SJSA1 (cell line): ENCODE results near the gene MBTPS2. TPM values are rescaled to one million over a fixed set of nuclear protein-coding genes. Genes with fewer than 3 reads are reported as not detected.

Experiments used
- DNase-seq, 2 experiments: peaks; one replicate each; pipeline ENCODE4 v3.0.0-alpha.2; 2015 to 2020; ENCODE audit warnings: low spot score in 2 of 2, low read depth in 1 of 2
- H3K27ac ChIP-seq: fragments of 250-450 bp; sonication (Bioruptor Pico); 2 replicates; pipeline ENCODE4 v1.5.1; 2020; ENCODE audit warnings: mild to moderate bottlenecking, moderate library complexity
- H3K27me3 ChIP-seq: fragments of 250-450 bp; sonication (Bioruptor Pico); replicated peaks from 2 replicates; pipeline ENCODE4 v1.5.1; 2020; ENCODE audit warnings: mild to moderate bottlenecking, moderate library complexity
- H3K36me3 ChIP-seq: fragments of 250-450 bp; sonication (Bioruptor Pico); 2 replicates; pipeline ENCODE4 v1.5.1; 2020; ENCODE audit warnings: mild to moderate bottlenecking
- H3K4me1 ChIP-seq: fragments of 250-450 bp; sonication (Bioruptor Pico); replicated peaks from 2 replicates; pipeline ENCODE4 v1.6.1; 2021; ENCODE audit warnings: mild to moderate bottlenecking
- H3K4me3 ChIP-seq: fragments of 250-450 bp; sonication (Bioruptor Pico); 2 replicates; pipeline ENCODE4 v1.5.1; 2020; ENCODE audit warnings: mild to moderate bottlenecking
- H3K9me3 ChIP-seq: fragments of 250-450 bp; sonication (Bioruptor Pico); replicated peaks from 2 replicates; pipeline ENCODE4 v1.5.1; 2020; ENCODE audit warnings: mild to moderate bottlenecking
- total RNA-seq: library from RNA; depleted of rRNA; stranded (reverse); fragments of >200 nt; shearing (Covaris generic); gene quantifications from 2 replicates; pipeline ENCODE4 v1.2.3, GENCODE V29; 2014; rRNA removed

The MBTPS2 gene
- total RNA-seq, 1 experiment from 2014 or later: 10.1 TPM

GRCh38 chrX:21933077-21933476 is 93.7 kb downstream of the MBTPS2 start:
- Histone ChIP-seq H3K4me3 (no peak overlapping the region), H3K27me3 (no peaks in the 10 kb centered on the region), H3K36me3 (no peaks in the 10 kb centered on the region), H3K9me3 (no peaks in the 10 kb centered on the region), H3K4me1 (peaks cover 39% of the 10 kb centered on the region), H3K27ac (peak overlapping the region; percentile 91)
- DNase-seq: no peak

GRCh38 chrX:21934414-21934813 is 95.0 kb downstream of the MBTPS2 start:
- Histone ChIP-seq H3K9me3 (no peaks in the 10 kb centered on the region), H3K4me1 (peaks cover 36% of the 10 kb centered on the region), H3K27ac (0 out of 2 replicates have a peak overlapping the region, but pooled peaks have one; percentile 19), H3K4me3 (no peak overlapping the region), H3K27me3 (no peaks in the 10 kb centered on the region), H3K36me3 (no peaks in the 10 kb centered on the region)
- peak in 1 of 2 experiments; percentile 14 for DNase-seq

Other genes with a start within 250 kb of the MBTPS2 start
- not detected in 2 replicates for gene KLHL34, start 181.3 kb upstream of the MBTPS2 start, total RNA-seq
- gene SMPX, start 81.5 kb upstream of the MBTPS2 start, total RNA-seq: not detected in 2 replicates
- gene YY2, start 16.4 kb downstream of the MBTPS2 start, total RNA-seq: 0.53 and 1.7 TPM in 2 replicates
- gene SMS, start 101.1 kb downstream of the MBTPS2 start, total RNA-seq: 429 and 437 TPM in 2 replicates
- gene PHEX, start 192.7 kb downstream of the MBTPS2 start, total RNA-seq: 0.16 TPM in 1 of 2 replicates, not detected in the other